GM18870 (cell line): Measurements from ENCODE around the gene SSRP1.

Experiments used
- ATAC-seq: cut with Tn5 transposase; IDR thresholded peaks from one replicate; pipeline ENCODE4 v1.9.1; 2021; ENCODE audit warnings: moderate library complexity; ENCODE audit not compliant: unreplicated experiment

Gene SSRP1

DNA sequence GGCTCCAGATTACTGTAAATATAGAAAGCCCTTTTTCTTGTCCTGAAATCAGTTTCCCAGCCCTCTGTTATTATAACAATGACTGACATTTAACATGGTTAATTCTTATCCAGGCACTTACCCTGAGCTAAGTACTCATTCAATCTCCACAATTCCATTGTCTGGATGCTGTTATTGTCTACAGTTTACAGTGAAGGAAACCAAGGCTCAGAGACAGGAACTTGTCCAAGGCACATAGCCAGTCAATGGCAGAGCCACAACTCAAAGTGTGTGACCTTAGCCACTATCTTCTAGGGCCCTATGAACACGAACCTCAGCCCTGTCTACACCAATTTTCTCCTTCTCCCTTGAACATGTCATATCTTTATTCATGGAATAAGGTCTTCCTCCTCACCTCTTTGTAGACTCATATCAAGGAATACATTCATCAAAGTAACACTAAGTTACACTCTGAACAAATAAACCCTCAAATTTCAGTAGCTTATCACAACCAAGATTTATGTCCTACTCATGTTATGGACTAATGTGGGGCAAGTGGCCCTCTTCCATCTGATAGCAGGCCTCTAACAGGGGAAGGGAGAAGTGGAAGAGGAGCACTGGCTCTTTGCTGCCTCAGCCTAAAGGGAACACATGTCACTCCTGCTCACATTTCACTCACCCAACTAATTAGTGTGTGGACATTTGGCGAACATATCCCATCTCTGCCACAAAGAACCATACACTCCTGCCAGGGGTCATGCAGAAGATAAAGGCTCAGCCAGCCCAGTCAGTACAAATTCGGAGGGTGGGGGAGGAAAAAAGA, 59.3 kb downstream of the SSRP1 start:
- no peak for ATAC-seq
